VCaP (cell line): ENCODE data around the gene LYZL2.
"Not testable (repeated sequence)": the region's sequence is repeated elsewhere in the genome, so short reads cannot be mapped to it uniquely, and the experiment has no call there.

ENCODE experiments used
- H3K27ac ChIP-seq: fragments of 450-650 bp; 2 replicates; pipeline ENCODE4 v1.5.1; 2017
- CTCF ChIP-seq: fragments of 450-650 bp; conservative IDR thresholded peaks from 2 replicates; pipeline ENCODE4 v1.5.1; 2017; ENCODE audit warnings: mild to moderate bottlenecking, moderate library complexity

The LYZL2 gene

GRCh38 chr10:30656233-30656632 is 26.7 kb upstream of the LYZL2 start:
- no peak overlapping the region for H3K27ac ChIP-seq
- no peak for TF ChIP-seq CTCF

- H3K27ac ChIP-seq, result not testable (repeated sequence)
These were observed 25.4 kb upstream of the LYZL2 start for GRCh38 chr10:30655001-30655400.

- H3K27ac ChIP-seq, result not testable (repeated sequence)
These were observed 22.2 kb upstream of the LYZL2 start for GRCh38 chr10:30651470-30652397.

- TF ChIP-seq CTCF, result no peak
- H3K27ac ChIP-seq, result no peak overlapping the region
These were observed 17.5 kb upstream of the LYZL2 start for GRCh38 chr10:30647089-30647488.

- no peak overlapping the region for H3K27ac ChIP-seq
- TF ChIP-seq CTCF, result peak; percentile 28
These were observed 15.8 kb upstream of the LYZL2 start for GRCh38 chr10:30645340-30645827.

GRCh38 chr10:30644408-30644861 is 14.9 kb upstream of the LYZL2 start:
- not testable (repeated sequence) for H3K27ac ChIP-seq

- H3K27ac ChIP-seq, result not testable (repeated sequence)
These were observed 14.1 kb upstream of the LYZL2 start for GRCh38 chr10:30643557-30644199.

- H3K27ac ChIP-seq, result not testable (repeated sequence)
These were observed 13.3 kb upstream of the LYZL2 start for GRCh38 chr10:30642856-30643255.

- H3K27ac ChIP-seq, result no peak overlapping the region
- peak; percentile 96 for TF ChIP-seq CTCF
These were observed 10.6 kb upstream of the LYZL2 start for GRCh38 chr10:30639946-30640786.
